Mucosa of descending colon (tissue), 3 donors: ENCODE measurements around the gene MVB12B. TPM values are rescaled to one million over a fixed set of nuclear protein-coding genes. Genes with fewer than 3 reads are reported as not detected.
A peak's percentile ranks its signal among the peaks of the same experiment; 100 is the strongest.

ENCODE experiments used
- ATAC-seq: fragments of 200-7000 bp; cut with Tn5 transposase; one replicate; pipeline ENCODE4 v1.9.1; 2020; ENCODE audit warnings: mild to moderate bottlenecking, moderate library complexity
- DNase-seq, 3 donors: peaks; one replicate each; pipeline ENCODE4 v3.0.0-alpha.2; 2020
- H3K36me3 ChIP-seq: fragments of 200-600 bp; one replicate; pipeline ENCODE4 v1.8.0; 2021; ENCODE audit warnings: low read depth, mild to moderate bottlenecking
- H3K4me1 ChIP-seq: fragments of 200-600 bp; one replicate; pipeline ENCODE4 v1.8.0; 2021; ENCODE audit warnings: low read depth, mild to moderate bottlenecking
- H3K4me3 ChIP-seq: fragments of 200-600 bp; one replicate; pipeline ENCODE4 v1.8.0; 2021; ENCODE audit warnings: mild to moderate bottlenecking
- H3K9me3 ChIP-seq: fragments of 200-600 bp; one replicate; pipeline ENCODE4 v1.8.0; 2021; ENCODE audit warnings: mild to moderate bottlenecking
- intact Hi-C, 2 donors: fragments of 100-400 bp; cut with DNase I in 1 of 2; cut with micrococcal nuclease in 1 of 2; formaldehyde crosslinking; loops; one replicate each; pipeline versions ENCODE4 v1.11.0 to v1.11.1; 2022; cut with DNase I, micrococcal nuclease
- total RNA-seq, 3 donors: library from RNA; stranded (reverse); fragmentation: NEBNext Ultra II Directional in 2 of 3; extraction: Animal tissue kit (Norgen Biotek cat#: 25700) in 2 of 3; gene quantifications; one replicate each; pipeline versions ENCODE4 v1.2.1 to v1.2.4, GENCODE V29; 2021 to 2023
- TF ChIP-seq, protein P1 (sequence below): fragments of 200-600 bp; IDR thresholded peaks from one replicate; pipeline ENCODE4 v1.8.0; 2022; ENCODE audit warnings: antibody characterized with exemption, mild to moderate bottlenecking
- donor health status: DM: no; HTN: no; CAD: no; lungs with moderate emphysema.
- donor health status: DM: no; HTN: no; CAD: no.
- donor health status: DM: no; HTN: yes; CAD: no.

The MVB12B gene
- total RNA-seq, 3 donors from 2014 or later = 16.8 to 26.4 (median 21.6) TPM

DNA sequence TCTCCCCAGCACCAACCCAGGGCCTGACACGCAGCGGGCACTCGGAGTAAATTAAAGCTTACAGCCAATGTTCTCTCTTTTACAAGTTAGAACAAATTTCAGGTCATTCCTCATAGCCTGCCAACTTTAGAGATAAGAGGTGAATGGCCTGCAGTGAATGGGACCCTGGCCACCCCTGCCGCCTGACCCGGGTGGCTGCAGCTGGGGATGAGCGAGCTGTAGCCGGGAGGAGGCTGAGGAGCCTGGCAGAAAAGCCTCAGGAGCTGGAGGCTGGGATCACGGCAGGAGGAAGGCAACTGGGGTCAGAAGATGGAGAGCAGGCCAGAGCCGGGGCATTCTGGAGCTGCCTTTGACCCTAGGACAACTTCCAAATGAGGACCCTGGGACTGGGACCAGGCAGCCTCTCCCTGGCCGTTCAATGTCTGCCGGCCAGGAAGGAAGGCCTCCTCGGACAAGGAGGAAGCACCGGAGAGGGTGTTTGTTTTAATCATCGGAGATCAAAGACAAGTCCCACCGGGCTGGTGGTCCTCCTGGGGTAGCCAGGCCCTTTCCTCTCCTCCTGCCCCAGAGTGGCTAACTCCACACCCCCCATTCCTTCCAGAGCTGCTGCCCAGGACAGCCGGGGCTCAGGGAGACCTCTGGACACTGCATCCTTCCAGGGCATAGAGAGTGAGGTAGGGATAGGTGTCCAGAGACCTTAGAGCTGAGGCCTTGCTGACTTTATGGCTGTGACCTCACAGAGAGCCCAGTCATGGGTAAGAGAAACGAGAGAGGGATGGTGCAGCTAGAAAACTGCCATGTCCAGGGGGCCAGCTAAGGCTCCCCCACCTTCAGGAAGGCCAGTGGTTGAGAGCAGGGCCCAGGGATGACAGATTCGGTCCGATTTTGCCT lies 199.8 kb downstream of the MVB12B start:
- H3K36me3 ChIP-seq = no peaks in the 10 kb centered on the region
- peaks cover 2% of the 10 kb centered on the region for H3K4me1 ChIP-seq
- TF ChIP-seq, protein P1, sequence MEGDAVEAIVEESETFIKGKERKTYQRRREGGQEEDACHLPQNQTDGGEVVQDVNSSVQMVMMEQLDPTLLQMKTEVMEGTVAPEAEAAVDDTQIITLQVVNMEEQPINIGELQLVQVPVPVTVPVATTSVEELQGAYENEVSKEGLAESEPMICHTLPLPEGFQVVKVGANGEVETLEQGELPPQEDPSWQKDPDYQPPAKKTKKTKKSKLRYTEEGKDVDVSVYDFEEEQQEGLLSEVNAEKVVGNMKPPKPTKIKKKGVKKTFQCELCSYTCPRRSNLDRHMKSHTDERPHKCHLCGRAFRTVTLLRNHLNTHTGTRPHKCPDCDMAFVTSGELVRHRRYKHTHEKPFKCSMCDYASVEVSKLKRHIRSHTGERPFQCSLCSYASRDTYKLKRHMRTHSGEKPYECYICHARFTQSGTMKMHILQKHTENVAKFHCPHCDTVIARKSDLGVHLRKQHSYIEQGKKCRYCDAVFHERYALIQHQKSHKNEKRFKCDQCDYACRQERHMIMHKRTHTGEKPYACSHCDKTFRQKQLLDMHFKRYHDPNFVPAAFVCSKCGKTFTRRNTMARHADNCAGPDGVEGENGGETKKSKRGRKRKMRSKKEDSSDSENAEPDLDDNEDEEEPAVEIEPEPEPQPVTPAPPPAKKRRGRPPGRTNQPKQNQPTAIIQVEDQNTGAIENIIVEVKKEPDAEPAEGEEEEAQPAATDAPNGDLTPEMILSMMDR = no peak
- no peak for DNase-seq
- intact Hi-C loops = no loop called here
- ATAC-seq = no peak
- H3K4me3 ChIP-seq = no peak overlapping the region
- H3K9me3 ChIP-seq = no peaks in the 10 kb centered on the region

DNA sequence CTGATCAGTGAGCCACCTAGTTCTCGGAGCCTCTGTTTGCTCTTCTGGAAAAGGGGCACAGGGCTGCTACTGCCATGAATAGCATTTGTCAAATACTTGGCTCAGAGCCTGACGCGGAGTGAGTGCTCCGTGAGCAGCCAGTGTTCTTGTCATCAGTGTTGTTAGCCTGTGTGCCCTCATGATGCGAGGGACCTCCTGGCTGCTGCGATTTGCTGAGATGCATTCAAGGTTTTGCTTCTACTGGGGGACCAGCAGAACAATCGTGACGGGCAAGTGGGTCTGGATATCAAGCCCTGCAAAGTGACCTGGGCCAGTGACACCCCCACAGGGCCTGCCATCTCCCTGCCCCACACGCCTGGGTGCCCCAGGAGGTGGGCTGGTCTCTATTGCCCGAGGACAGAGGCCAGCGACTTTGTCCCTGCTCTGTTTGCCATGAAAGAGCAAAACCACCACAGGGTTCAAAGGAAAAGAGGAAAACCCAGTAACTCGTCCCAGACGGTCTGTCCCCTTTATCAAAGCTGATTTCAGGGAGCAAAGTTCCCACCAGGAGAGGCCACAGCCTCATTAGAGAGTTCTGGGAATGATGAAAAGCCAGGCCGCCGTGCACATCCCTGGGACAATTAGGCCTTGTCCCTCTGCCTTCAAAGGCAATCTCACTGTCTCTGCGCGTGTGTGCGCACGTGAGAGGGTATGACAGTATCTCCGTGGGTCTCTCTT lies 200.6 kb downstream of the MVB12B start:
- H3K36me3 ChIP-seq = no peaks in the 10 kb centered on the region
- intact Hi-C loops = no loop called here
- no peak for DNase-seq
- TF ChIP-seq, protein P1 = no peak
- H3K9me3 ChIP-seq = no peaks in the 10 kb centered on the region
- H3K4me3 ChIP-seq = no peak overlapping the region
- peaks cover 2% of the 10 kb centered on the region for H3K4me1 ChIP-seq
- no peak for ATAC-seq

DNA sequence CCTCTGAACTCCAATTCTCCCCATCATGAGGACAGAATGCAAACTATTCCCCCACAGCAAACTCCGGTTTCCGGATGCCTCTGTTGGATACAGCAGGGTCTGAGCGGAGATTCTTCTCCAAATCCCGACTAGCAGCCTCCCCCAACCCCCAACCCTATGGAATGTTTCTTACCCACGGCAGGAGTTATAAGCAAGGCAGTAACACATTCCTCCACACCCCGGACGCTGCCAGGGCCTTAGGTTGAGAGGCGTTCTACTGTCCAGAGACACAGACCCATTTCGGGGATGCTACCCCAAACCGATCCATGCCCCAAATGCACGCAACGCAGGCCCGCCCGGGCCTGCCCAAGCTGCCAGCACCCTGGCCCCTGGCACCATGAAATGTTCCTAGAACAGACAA lies 201.5 kb downstream of the MVB12B start:
- no peak overlapping the region for H3K4me3 ChIP-seq
- intact Hi-C loops = no loop called here
- H3K4me1 ChIP-seq = peaks cover 1% of the 10 kb centered on the region
- H3K36me3 ChIP-seq = no peaks in the 10 kb centered on the region
- H3K9me3 ChIP-seq = no peaks in the 10 kb centered on the region
- ATAC-seq (no peak), DNase-seq (no peak)
- TF ChIP-seq, protein P1 = no peak

DNA sequence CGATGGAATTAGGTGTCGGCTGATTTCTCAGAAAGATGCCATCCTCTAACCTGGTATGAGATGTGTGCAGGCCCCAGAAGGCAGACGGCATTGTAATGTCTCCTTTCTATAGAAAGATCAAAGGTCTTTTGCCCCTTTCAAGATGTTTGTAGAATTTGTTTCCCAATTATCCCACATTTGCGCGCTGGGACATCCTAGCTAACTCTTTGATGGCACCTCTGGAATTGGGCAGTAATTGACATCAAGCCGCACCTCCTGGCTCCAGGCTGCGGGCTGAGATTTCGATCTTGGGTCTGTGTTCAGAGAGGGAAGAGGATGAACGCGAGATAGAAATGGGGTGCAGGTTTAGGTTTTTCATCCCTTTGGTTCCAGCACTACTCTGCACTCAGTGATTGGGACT lies 202.3 kb downstream of the MVB12B start:
- intact Hi-C loops = no loop called here
- Histone ChIP-seq H3K4me1 (no peaks in the 10 kb centered on the region), H3K4me3 (no peak overlapping the region), H3K36me3 (no peaks in the 10 kb centered on the region), H3K9me3 (no peaks in the 10 kb centered on the region)
- TF ChIP-seq, protein P1 = no peak
- no peak for DNase-seq
- no peak for ATAC-seq

DNA sequence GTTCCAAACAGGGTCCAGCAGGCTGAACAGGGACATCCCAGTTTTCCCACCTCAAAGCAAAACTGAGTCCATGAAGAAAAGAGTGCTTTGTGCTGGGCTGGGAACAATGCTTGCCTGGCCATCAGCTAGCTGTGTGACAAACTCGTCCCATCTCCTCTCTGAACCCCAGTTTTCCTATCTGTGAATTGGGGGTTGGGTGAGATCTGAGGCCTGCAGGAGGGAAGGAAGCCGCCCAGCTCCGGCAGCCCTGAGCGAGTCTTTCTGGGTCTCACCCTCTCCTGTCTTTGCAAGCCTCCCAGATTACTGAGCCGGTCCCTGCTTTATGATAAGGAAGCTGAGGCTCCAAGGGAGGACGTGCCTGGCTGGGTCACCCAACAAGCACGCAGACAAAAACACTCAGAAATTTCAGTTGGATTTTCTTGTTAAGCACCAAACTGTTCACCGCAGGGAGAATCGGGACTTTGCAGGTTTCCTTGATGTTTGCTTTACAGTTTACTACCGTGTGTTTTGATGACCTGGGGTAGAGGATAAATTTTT lies 204.5 kb downstream of the MVB12B start:
- intact Hi-C loops = no loop called here
- Histone ChIP-seq H3K4me1 (no peaks in the 10 kb centered on the region), H3K4me3 (no peak overlapping the region), H3K36me3 (no peaks in the 10 kb centered on the region), H3K9me3 (no peaks in the 10 kb centered on the region)
- ATAC-seq = no peak
- TF ChIP-seq, protein P1 = no peak
- DNase-seq = peak in 1 of 3 donors; percentile 12
